Heart left ventricle (tissue), 16 donors: ENCODE data around the gene LTC4S. TPM values are rescaled to one million over a fixed set of nuclear protein-coding genes. Genes with fewer than 3 reads are reported as not detected.

ENCODE experiments used
- ATAC-seq, 4 donors: fragments of 200-7000 bp; cut with Tn5 transposase; one replicate each; pipeline ENCODE4 v1.9.1; 2020 to 2022; ENCODE audit warnings: moderate library complexity in 4 of 4, mild to moderate bottlenecking in 3 of 4, moderate number of reproducible peaks in 1 of 4
- DNase-seq, 5 donors: peaks; one replicate each; pipeline ENCODE4 v3.0.0-alpha.2; 2020
- H3K27ac ChIP-seq, 12 donors: fragments of 200-600 bp; sonication (generic) in 4 of 12; one replicate each; pipeline versions ENCODE4 v1.5.0 to v1.8.0; 2016 to 2022; ENCODE audit warnings: mild to moderate bottlenecking in 2 of 12
- H3K27me3 ChIP-seq, 9 donors: fragments of 200-600 bp; sonication (generic) in 2 of 9; one replicate each; pipeline versions ENCODE4 v1.5.1 to v1.8.0; 2016 to 2022; ENCODE audit warnings: mild to moderate bottlenecking in 3 of 9
- H3K36me3 ChIP-seq, 9 donors: fragments of 200-600 bp; sonication (generic) in 2 of 9; one replicate each; pipeline versions ENCODE4 v1.5.0 to v1.8.0; 2018 to 2022; ENCODE audit warnings: mild to moderate bottlenecking in 2 of 9
- H3K4me1 ChIP-seq, 12 donors: fragments of 200-600 bp; sonication (generic) in 4 of 12; one replicate each; pipeline versions ENCODE4 v1.5.0 to v1.8.0; 2016 to 2022; ENCODE audit warnings: mild to moderate bottlenecking in 3 of 12
- H3K4me3 ChIP-seq, 12 donors: fragments of 200-600 bp; sonication (generic) in 4 of 12; one replicate each; pipeline versions ENCODE4 v1.5.0 to v1.8.0; 2017 to 2022; ENCODE audit warnings: mild to moderate bottlenecking in 9 of 12, moderate library complexity in 4 of 12
- H3K9me3 ChIP-seq, 12 donors: fragments of 200-600 bp; sonication (generic) in 4 of 12; one replicate each; pipeline versions ENCODE4 v1.5.0 to v1.8.0; 2016 to 2022; ENCODE audit warnings: mild to moderate bottlenecking in 1 of 12
- CTCF ChIP-seq, 12 donors: fragments of 200-600 bp; sonication (generic) in 4 of 12; IDR thresholded peaks; one replicate each; pipeline versions ENCODE4 v1.5.0 to v1.8.0; 2018 to 2022; ENCODE audit warnings: antibody characterized with exemption in 12 of 12, mild to moderate bottlenecking in 5 of 12
- POLR2A ChIP-seq, 2 donors: fragments of 450-650 bp; IDR thresholded peaks; one replicate each; pipeline ENCODE4 v1.6.1; 2017; ENCODE audit warnings: antibody characterized with exemption in 2 of 2, mild to moderate bottlenecking in 2 of 2, moderate library complexity in 2 of 2
- WGBS, 4 donors: extraction: QIAGEN DNeasy Blood & Tissue Kit in 2 of 4; methylation state at CpG; one replicate each; pipeline versions ENCODE4 v1.1.5 to v1.1.7; 2013 to 2018; 5-methylcytosine and 5-hydroxymethylcytosine counted together
- intact Hi-C, 10 donors: fragments of 100-400 bp; cut with DNase I; formaldehyde crosslinking; loops; one replicate each; pipeline versions ENCODE4 v1.11.1 to v1.14.2; 2022
- polyA plus RNA-seq, 2 donors: library from polyadenylated mRNA; stranded (reverse); fragments of 200-250 nt; gene quantifications; one replicate each; pipeline ENCODE4 v1.2.3, GENCODE V29; 2013
- total RNA-seq, 9 donors: library from RNA; depleted of rRNA in 2 of 9; stranded (reverse); fragments of >200 nt in 2 of 9; fragmentation: NEBNext Ultra II Directional in 3 of 9; extraction: Animal tissue kit (Norgen Biotek cat#: 25700) in 3 of 9; gene quantifications; one replicate each; pipeline versions ENCODE4 v1.1.0 to v1.2.4, GENCODE V29; 2016 to 2023
- donor health status: ischemic (EF 13 %, LVEDD 7.1; RV severe dilation, severe dysfunction).
- donor health status: healthy with polysubstance abuse.
- donor health status: DM: no; HTN: yes; CAD: no.
- donor health status: DM: no; HTN: no; CAD: no.
- donor health status: ischemic (EF 25% LVEDD 6.9; RV normal size, moderate dysfunction).
- donor health status: ischemic (EF 25% LVEDD 5.7; RV mildly dilated, moderate dysfunction).
- donor health status: healthy.
- donor health status: DM: yes; HTN: yes; CAD: no.
- donor health status: ischemic (EF 35%, LVEDD 5.7; RV mildly dilated, moderate dysfunction).
- donor health status: nonischemic (EF 11% LVEDD 7.7; RV severe dilation, severe dysfunction).
- donor health status: DM: yes; HTN: yes; CAD: no.
- donor health status: PGD.
- donor health status: ischemic (EF 29% LVEDD 5.4; RV normal size, mild dysfunction).
- donor health status: nonischemic (EF 23%, LVEDD 6.1; RV moderate dilation, normal function).

The LTC4S gene
- total and polyA plus RNA-seq, 11 donors: 3.3 to 16.7 (median 9.5) TPM

GRCh38 chr5:179802950-179803562 is 9.3 kb downstream of the LTC4S start:
- intact Hi-C loops: loop anchor here in 6 of 10 donors (5.0 to 10.0 kb wide), 3 partner anchors 52 to 104 kb away; partner anchors contain the start of genes TBC1D9B (in 6 of the 6) and MRNIP (in 1 of the 6)
- no peak for TF ChIP-seq CTCF (IDR thresholded peaks at IDR 0.05)
- no peak for TF ChIP-seq POLR2A (IDR thresholded peaks at IDR 0.05)
- peaks cover 0 to 51% (median 39%) of the 10 kb centered on the region in 12 donors for H3K4me1 ChIP-seq
- 73 to 81% (median 77%) methylated on average over 9 to 11 of the region's 11 CpGs for WGBS, 4 donors
- no peaks in the 10 kb centered on the region for H3K9me3 ChIP-seq
- H3K27ac ChIP-seq: peak overlapping the region in 3 of 12 donors; percentile 6 to 38 (median 19)
- no peaks in the 10 kb centered on the region for H3K27me3 ChIP-seq
- ATAC-seq (no peak), DNase-seq (peak in 3 of 5 donors; percentile 22 to 40 (median 28))
- peaks cover 7 to 45% (median 33%) of the 10 kb centered on the region in 9 donors for H3K36me3 ChIP-seq
- no peak overlapping the region for H3K4me3 ChIP-seq

GRCh38 chr5:179803651-179804554 is 10.1 kb downstream of the LTC4S start:
- intact Hi-C loops: loop anchor here in 6 of 10 donors (5.0 to 10.0 kb wide), 3 partner anchors 51 to 103 kb away; partner anchors contain the start of genes TBC1D9B (in 6 of the 6) and MRNIP (in 1 of the 6)
- Histone ChIP-seq H3K27ac (peak overlapping the region in 2 of 12 donors; percentile 19 to 38), H3K4me1 (peaks cover 0 to 51% (median 39%) of the 10 kb centered on the region in 12 donors), H3K4me3 (no peak overlapping the region), H3K9me3 (no peaks in the 10 kb centered on the region), H3K36me3 (peaks cover 1 to 36% (median 24%) of the 10 kb centered on the region in 9 donors), H3K27me3 (no peaks in the 10 kb centered on the region)
- no peak for TF ChIP-seq CTCF (IDR thresholded peaks at IDR 0.05)
- no peak for TF ChIP-seq POLR2A (IDR thresholded peaks at IDR 0.05)
- 65 to 66% (median 66%) methylated on average over 11 to 18 of the region's 18 CpGs for WGBS, 4 donors
- no peak for ATAC-seq
- DNase-seq: peak in 3 of 5 donors; percentile 31 to 52 (median 37)

GRCh38 chr5:179804555-179804947 is 10.8 kb downstream of the LTC4S start:
- H3K27ac ChIP-seq: peak overlapping the region in 5 of 12 donors; percentile 89 to 98 (median 98)
- no peaks in the 10 kb centered on the region for H3K27me3 ChIP-seq
- H3K36me3 ChIP-seq: peaks cover 0 to 30% (median 18%) of the 10 kb centered on the region in 9 donors
- H3K4me1 ChIP-seq: peaks cover 0 to 51% (median 39%) of the 10 kb centered on the region in 12 donors
- DNase-seq (peak in 1 of 5 donors; percentile 50), ATAC-seq (no peak)
- H3K9me3 ChIP-seq: no peaks in the 10 kb centered on the region
- peak overlapping the region in 5 of 12 donors; percentile 73 to 100 (median 96) for H3K4me3 ChIP-seq
- intact Hi-C loops: loop anchor here in 6 of 10 donors (5.0 to 10.0 kb wide), 3 partner anchors 50 to 103 kb away; partner anchors contain the start of genes TBC1D9B (in 6 of the 6) and MRNIP (in 1 of the 6)
- 85 to 91% (median 87%) methylated on average over 8 of the region's 8 CpGs for WGBS, 4 donors
- TF ChIP-seq CTCF (IDR thresholded peaks at IDR 0.05): no peak
- no peak for TF ChIP-seq POLR2A (IDR thresholded peaks at IDR 0.05)
